Endothelial cell of umbilical vein (primary cell): ENCODE data around the gene NXNL2. TPM values are rescaled to one million over a fixed set of nuclear protein-coding genes. Genes with fewer than 3 reads are reported as not detected.

ENCODE experiments used
- BruUV-seq: library from RNA; stranded (reverse); fragments of 400-500 nt; replicated peaks from 2 replicates; lab custom pipeline; 2021; lab: Mats Ljungman, UMichigan
- CTCF ChIA-PET: fragments of 300-600, 350-600 bp; sonication (Branson Sonifier 250); formaldehyde crosslinking; loops from one replicate; lab custom pipeline; 2021; ENCODE audit warnings: antibody characterized with exemption, inconsistent platforms; lab: Charles Lee
- POLR2A ChIA-PET: fragments of 300-600, 350-600 bp; sonication (Branson Sonifier 250); formaldehyde crosslinking; loops from one replicate; lab custom pipeline; 2021; ENCODE audit warnings: antibody characterized with exemption, inconsistent platforms; lab: Charles Lee
- DNase-seq: peaks from one replicate; pipeline ENCODE4 v3.0.0-alpha.2; 2011; ENCODE audit warnings: low read depth, low spot score
- FAIRE-seq: peaks from 2 replicates; lab custom pipeline; 2011; peaks lifted over from hg19 to GRCh38; lab: Jason Lieb, UNC
- H2AFZ ChIP-seq: 2 replicates; pipeline ENCODE4 v1.6.0; 2012; ENCODE audit warnings: low read depth, low read length, control low read depth, inconsistent platforms
- H3K27ac ChIP-seq: 2 replicates; pipeline ENCODE4 v1.5.1; 2011; ENCODE audit warnings: low read depth, mild to moderate bottlenecking, control low read depth, low read length, moderate library complexity; ENCODE audit not compliant: insufficient read depth
- H3K27me3 ChIP-seq, 2 experiments: 2 replicates each; pipeline versions ENCODE4 v1.6.0 to v1.6.1; 2011; ENCODE audit warnings: low read length in 2 of 2, mixed read lengths in 1 of 2; ENCODE audit not compliant: control insufficient read depth in 2 of 2, insufficient read depth in 2 of 2
- H3K36me3 ChIP-seq, 2 experiments: 2 replicates in 1 of 2; 3 replicates in 1 of 2; pipeline ENCODE4 v1.5.1; 2011; ENCODE audit warnings: low read length in 2 of 2, mild to moderate bottlenecking in 1 of 2, moderate library complexity in 1 of 2; ENCODE audit not compliant: control insufficient read depth in 2 of 2, insufficient read depth in 2 of 2; ENCODE audit errors: extremely low read depth in 1 of 2
- H3K4me1 ChIP-seq: 3 replicates; pipeline ENCODE4 v1.5.1; 2011; ENCODE audit warnings: mild to moderate bottlenecking, low read length; ENCODE audit not compliant: control insufficient read depth, insufficient read depth; ENCODE audit errors: extremely low read depth
- H3K4me2 ChIP-seq: 2 replicates; pipeline ENCODE4 v1.6.1; 2011; ENCODE audit warnings: low read length, control low read depth, mixed read lengths; ENCODE audit not compliant: insufficient read depth
- H3K4me3 ChIP-seq, 3 experiments: fragments of 200-600 bp in 1 of 3; sonication (generic), shearing (Covaris generic) in 1 of 3; replicated peaks in 1 of 3; 2 replicates each; pipeline ENCODE4 v1.5.1; 2011 to 2016; ENCODE audit warnings: control low read depth in 3 of 3, low read length in 3 of 3, mild to moderate bottlenecking in 2 of 3, inconsistent platforms in 1 of 3, low read depth in 1 of 3, moderate library complexity in 1 of 3; ENCODE audit not compliant: insufficient read depth in 1 of 3
- H3K79me2 ChIP-seq: 2 replicates; pipeline ENCODE4 v1.6.0; 2012; ENCODE audit warnings: low read length, inconsistent platforms; ENCODE audit not compliant: control insufficient read depth, insufficient read depth
- H3K9ac ChIP-seq: replicated peaks from 2 replicates; pipeline ENCODE3; 2011; ENCODE audit warnings: low read length, control low read depth; ENCODE audit not compliant: insufficient read depth; ENCODE audit errors: extremely low read depth
- H3K9me1 ChIP-seq: replicated peaks from 3 replicates; pipeline ENCODE4 v1.6.0; 2011; ENCODE audit warnings: mild to moderate bottlenecking, low read length; ENCODE audit not compliant: control insufficient read depth, insufficient read depth; ENCODE audit errors: extremely low read depth
- H3K9me3 ChIP-seq: replicated peaks from 2 replicates; pipeline ENCODE4 v1.5.1; 2012; ENCODE audit warnings: low read length, inconsistent platforms; ENCODE audit not compliant: control insufficient read depth, insufficient read depth
- H4K20me1 ChIP-seq: replicated peaks from 2 replicates; pipeline ENCODE3; 2011; ENCODE audit warnings: mild to moderate bottlenecking, low read length; ENCODE audit not compliant: control insufficient read depth, insufficient read depth; ENCODE audit errors: extremely low read depth
- CTCF ChIP-seq, 2 donors: IDR thresholded peaks; 1 replicate in 1 of 2; 2 replicates in 1 of 2; pipeline ENCODE4 v1.5.1; 2011; ENCODE audit warnings: low read length in 2 of 2, mild to moderate bottlenecking in 2 of 2, moderate library complexity in 2 of 2, control low read depth in 1 of 2, inconsistent platforms in 1 of 2, low read depth in 1 of 2; ENCODE audit not compliant: insufficient read depth in 1 of 2; ENCODE audit errors: extremely low read depth in 1 of 2
- EZH2 ChIP-seq: IDR thresholded peaks from 2 replicates; pipeline ENCODE4 v1.6.1; 2012; ENCODE audit warnings: borderline replicate concordance, low read depth, mild to moderate bottlenecking, moderate library complexity, low read length, inconsistent platforms; ENCODE audit not compliant: severe bottlenecking
- FOS ChIP-seq: IDR thresholded peaks from 2 replicates; pipeline ENCODE4 v1.6.1; 2011; ENCODE audit warnings: mild to moderate bottlenecking, low read length, moderate library complexity, borderline replicate concordance; ENCODE audit not compliant: insufficient read depth
- GATA2 ChIP-seq: IDR thresholded peaks from 2 replicates; pipeline ENCODE4 v1.7.0; 2011; ENCODE audit warnings: low read depth, mild to moderate bottlenecking, moderate library complexity, mixed read lengths, low read length; ENCODE audit not compliant: insufficient read length, insufficient read depth
- JUN ChIP-seq: IDR thresholded peaks from 2 replicates; pipeline ENCODE4 v1.6.1; 2011; ENCODE audit warnings: borderline replicate concordance, low read depth; ENCODE audit not compliant: insufficient read length, insufficient read depth
- MYC ChIP-seq: IDR thresholded peaks from one replicate; pipeline ENCODE4 v1.6.1; 2011; ENCODE audit warnings: mild to moderate bottlenecking, low read depth, low read length
- POLR2A ChIP-seq: IDR thresholded peaks from 2 replicates; pipeline ENCODE4 v1.6.1; 2012; ENCODE audit warnings: low read depth, mild to moderate bottlenecking, control low read depth, low read length
- POLR2AphosphoS5 ChIP-seq: IDR thresholded peaks from 2 replicates; pipeline ENCODE4 v1.6.1; 2012; ENCODE audit warnings: low read depth, mild to moderate bottlenecking, control low read depth, low read length, moderate library complexity; ENCODE audit not compliant: insufficient read depth
- dilution Hi-C: fragments of 300-500 bp; cut with MboI; formaldehyde crosslinking; loops from one replicate; pipeline ENCODE4 v1.15.0; 2019; ENCODE audit warnings: low sequenced_read_pairs; ENCODE audit not compliant: extremely low pct_ligation_motif_present
- intact Hi-C: fragments of 100-400 bp; cut with micrococcal nuclease; formaldehyde crosslinking; loops from one replicate; pipeline ENCODE4 v1.10.0; 2022
- polyA plus RNA-seq, 4 experiments: library from polyadenylated mRNA; depleted of rRNA in 3 of 4; stranded (reverse) in 3 of 4; unstranded in 1 of 4; fragments of >200 nt; gene quantifications; 2 replicates each; pipeline versions ENCODE4 v1.2.1 to v1.2.3, GENCODE V29; 2011 to 2012; ENCODE audit warnings: missing spikeins in 1 of 4
- total RNA-seq: library from RNA; stranded (reverse); gene quantifications from 2 replicates; pipeline ENCODE4 v1.2.3, GENCODE V29; 2021
- TF ChIP-seq, protein P1 (sequence below): IDR thresholded peaks from 2 replicates; pipeline ENCODE4 v1.6.1; 2011; ENCODE audit not compliant: insufficient read depth, insufficient read length

Gene NXNL2
- total and polyA plus RNA-seq, 2 donors (not counting 3 experiments of a cell fraction or from before 2014, with no cell fraction given) = 0.14 TPM; not detected in 1

DNA sequence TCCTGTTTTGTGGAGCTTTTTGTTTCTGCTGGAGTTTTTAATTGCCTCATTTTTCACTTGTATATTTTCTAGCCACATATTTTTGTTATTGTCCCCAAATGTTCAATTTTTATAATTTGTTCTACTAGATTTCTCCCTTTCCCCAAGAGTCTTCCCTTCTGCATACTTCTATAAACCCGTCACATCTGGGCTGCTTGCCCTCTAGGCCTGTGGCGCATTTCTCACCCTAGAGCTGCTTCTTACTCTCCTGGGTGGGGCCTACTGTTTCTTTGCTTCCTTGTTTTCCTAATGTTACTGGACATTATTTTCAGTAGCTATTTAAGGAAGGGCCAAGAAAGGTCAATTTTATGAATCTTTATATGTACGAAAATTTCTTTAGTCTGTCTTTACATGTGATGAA is 51.5 kb downstream of the NXNL2 start:
- Histone ChIP-seq H3K9ac (no peak overlapping the region), H3K27me3 (no peaks in the 10 kb centered on the region), H3K27ac (no peak overlapping the region), H3K9me3 (no peaks in the 10 kb centered on the region), H3K79me2 (no peaks in the 10 kb centered on the region), H3K36me3 (no peaks in the 10 kb centered on the region), H2AFZ (no peak overlapping the region), H3K4me1 (peaks cover 13% of the 10 kb centered on the region), H3K9me1 (no peaks in the 10 kb centered on the region), H4K20me1 (no peaks in the 10 kb centered on the region), H3K4me2 (no peak overlapping the region), H3K4me3 (no peak overlapping the region)
- no peak for TF ChIP-seq FOS
- no peak for TF ChIP-seq JUN
- TF ChIP-seq POLR2AphosphoS5 = no peak
- dilution Hi-C loops (no loop called here), intact Hi-C loops (no loop called here)
- CTCF ChIA-PET = interaction anchor here (0.9 kb wide), 1 partner anchor 10 kb away, joined by 4 read pairs; no protein-coding TSS in a partner anchor
- DNase-seq (no peak), FAIRE-seq (no peak)
- no TSS peak for BruUV-seq
- POLR2A ChIA-PET = no interaction called here

DNA sequence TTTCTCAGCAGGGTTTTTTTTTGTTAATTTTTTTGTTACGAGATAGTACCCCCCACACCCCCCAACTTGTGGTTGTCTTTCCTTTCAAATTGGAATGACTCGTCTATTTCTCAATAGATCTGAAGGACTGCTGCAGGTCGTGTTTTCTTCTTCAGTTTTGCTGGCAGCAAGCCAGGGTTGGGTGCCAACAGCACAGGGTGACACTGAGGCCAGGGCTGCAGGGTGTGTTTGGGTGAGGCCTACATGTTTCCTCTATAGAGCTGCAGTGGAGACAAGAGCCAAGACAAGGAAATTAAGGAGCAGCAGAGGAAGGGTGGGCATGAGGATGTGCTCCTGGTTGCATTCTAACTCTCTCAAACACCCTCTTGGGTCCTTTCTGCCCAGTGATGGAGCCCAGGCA is 52.2 kb downstream of the NXNL2 start:
- Histone ChIP-seq H3K36me3 (no peaks in the 10 kb centered on the region), H3K9me3 (no peaks in the 10 kb centered on the region), H3K27me3 (no peaks in the 10 kb centered on the region), H3K27ac (no peak overlapping the region), H3K4me3 (no peak overlapping the region), H2AFZ (no peak overlapping the region), H4K20me1 (no peaks in the 10 kb centered on the region), H3K4me1 (peaks cover 13% of the 10 kb centered on the region), H3K9ac (no peak overlapping the region), H3K4me2 (no peak overlapping the region), H3K79me2 (no peaks in the 10 kb centered on the region), H3K9me1 (no peaks in the 10 kb centered on the region)
- intact Hi-C loops = no loop called here
- dilution Hi-C loops = no loop called here
- POLR2A ChIA-PET = no interaction called here
- TF ChIP-seq FOS (no peak), EZH2 (no peak), GATA2 (no peak), POLR2A (no peak), CTCF (IDR thresholded peaks at IDR 0.05; ENCODE audit: extremely low read depth in 1 of 2, insufficient read depth in 1 of 2, low read depth in 1 of 2, low read length in 2 of 2) (no peak), JUN (no peak), POLR2AphosphoS5 (no peak), MYC (no peak)
- TF ChIP-seq, protein P1, sequence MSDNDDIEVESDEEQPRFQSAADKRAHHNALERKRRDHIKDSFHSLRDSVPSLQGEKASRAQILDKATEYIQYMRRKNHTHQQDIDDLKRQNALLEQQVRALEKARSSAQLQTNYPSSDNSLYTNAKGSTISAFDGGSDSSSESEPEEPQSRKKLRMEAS = no peak
- FAIRE-seq (no peak), DNase-seq (no peak)
- BruUV-seq = no TSS peak
- CTCF ChIA-PET = no interaction called here
